ENCODE measurements around the gene TLR4.

Gene TLR4

DNA sequence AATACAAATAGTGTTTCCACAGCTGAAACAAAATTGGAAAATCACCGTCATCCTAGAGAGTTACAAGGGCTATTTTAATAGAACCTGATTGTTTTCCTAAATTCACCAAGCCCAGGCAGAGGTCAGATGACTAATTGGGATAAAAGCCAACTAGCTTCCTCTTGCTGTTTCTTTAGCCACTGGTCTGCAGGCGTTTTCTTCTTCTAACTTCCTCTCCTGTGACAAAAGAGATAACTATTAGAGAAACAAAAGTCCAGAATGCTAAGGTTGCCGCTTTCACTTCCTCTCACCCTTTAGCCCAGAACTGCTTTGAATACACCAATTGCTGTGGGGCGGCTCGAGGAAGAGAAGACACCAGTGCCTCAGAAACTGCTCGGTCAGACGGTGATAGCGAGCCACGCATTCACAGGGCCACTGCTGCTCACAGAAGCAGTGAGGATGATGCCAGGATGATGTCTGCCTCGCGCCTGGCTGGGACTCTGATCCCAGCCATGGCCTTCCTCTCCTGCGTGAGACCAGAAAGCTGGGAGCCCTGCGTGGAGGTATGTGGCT is at the start of gene TLR4:
TLR4 (plus strand) TSS at position 380 of the 552 bp plus-strand sequence; CDS start at position 450, 70 bp downstream.
- DNase-seq (ENCODE audit: low read depth in 3 of 3): no peak

DNA sequence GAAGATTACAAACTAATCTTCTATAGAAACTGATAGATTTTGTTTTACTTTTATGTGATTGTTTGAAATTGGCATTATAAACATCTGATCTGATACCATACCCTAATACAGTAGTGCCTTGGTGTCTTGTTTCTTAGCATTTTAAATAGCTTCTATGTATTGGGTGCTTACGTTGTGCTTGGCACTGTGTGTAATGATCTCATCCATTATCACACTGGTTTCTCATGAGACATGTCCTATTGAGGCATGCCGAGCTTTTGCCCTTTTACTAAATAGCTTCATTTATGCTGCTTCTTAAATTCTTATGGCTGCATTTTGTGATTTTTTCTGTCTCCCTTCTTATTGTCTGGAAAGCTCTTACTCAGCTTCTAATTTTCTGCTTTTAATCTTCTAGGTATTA is 48.2 kb upstream of the TLR4 start:
- DNase-seq (ENCODE audit: low read depth in 3 of 3): no peak

DNA sequence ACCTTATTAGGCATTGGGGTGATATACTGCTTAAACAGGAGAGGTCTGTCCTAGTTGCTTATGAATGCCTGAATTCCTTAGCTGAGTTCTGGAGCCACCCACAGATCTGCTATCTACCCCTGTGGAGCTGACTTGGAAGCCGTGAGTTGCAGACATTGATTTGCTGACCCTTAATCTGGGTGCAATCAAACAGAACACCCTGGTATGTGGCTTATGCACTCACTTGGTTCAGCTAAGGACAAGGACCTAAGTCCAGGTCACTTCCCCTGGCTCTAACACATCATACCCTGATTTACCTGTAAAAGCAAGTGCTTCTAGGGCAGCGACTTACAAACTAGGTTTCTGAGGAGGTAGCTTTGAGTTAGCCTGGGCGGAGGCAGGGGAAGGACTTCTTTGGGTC is 41.6 kb upstream of the TLR4 start:
- no peak for DNase-seq (ENCODE audit: low read depth in 3 of 3)

- no peak for DNase-seq (ENCODE audit: low read depth in 3 of 3)
Observed at GRCh38 chr9:117664419-117664818, 39.8 kb upstream of the TLR4 start.

DNA sequence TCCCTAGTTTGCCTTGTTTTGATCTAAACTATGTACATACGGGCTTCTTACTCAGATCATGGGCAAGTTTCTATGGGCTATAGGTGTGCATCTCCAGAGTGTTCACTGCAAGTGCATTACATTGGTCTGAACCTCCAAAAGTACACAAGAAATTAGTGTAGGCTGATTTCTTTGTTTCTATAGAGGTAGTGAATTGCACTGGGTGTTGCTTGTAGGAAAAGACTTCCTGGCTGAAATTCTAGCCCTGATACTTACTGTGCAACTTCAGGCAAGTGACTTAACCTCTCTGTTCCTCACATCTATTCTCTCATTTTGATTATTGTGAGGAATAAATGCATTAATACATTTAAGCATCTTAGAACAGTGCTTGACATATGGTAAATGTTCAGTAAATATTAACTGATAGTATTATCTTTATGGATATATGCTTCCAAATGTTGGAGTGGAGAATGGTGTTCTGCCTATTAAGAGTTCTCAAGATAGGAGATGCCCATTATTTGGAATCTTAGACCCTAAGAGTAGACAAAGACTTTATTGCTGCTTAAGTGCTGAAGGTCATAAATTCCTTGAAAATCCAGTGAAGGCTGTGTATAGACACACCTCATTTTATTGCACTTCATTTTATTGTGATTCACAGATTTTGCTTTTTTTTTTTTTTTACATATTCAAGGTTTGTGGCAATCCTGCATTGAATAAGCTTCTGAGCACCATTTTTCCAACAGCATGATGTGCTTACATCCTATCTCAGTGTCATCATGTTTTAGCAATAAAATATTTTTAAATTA is 38.4 kb upstream of the TLR4 start:
- DNase-seq (ENCODE audit: low read depth in 3 of 3): no peak

- no peak for DNase-seq (ENCODE audit: low read depth in 3 of 3)
Observed at GRCh38 chr9:117671468-117671867, 32.7 kb upstream of the TLR4 start.

DNA sequence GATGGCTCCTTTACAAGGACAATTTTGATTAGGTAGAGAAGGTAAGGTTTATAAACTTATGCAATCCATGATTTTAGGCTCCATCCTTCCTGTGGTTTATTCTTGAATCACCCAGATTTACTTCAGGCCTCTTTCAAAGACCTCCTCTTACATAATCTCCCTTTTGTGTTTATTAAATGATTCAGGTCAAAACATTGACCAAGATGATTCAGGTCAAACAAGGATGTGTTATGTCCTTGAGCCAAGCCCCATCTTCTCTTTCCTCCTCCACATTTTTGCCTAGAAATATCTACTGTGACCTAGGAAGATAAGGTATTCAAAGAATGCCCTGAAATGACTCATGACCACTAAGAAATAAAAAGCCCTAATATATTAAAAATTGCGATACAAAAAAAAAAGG is 31.8 kb upstream of the TLR4 start:
- DNase-seq (ENCODE audit: low read depth in 3 of 3): no peak

- no peak for DNase-seq (ENCODE audit: low read depth in 3 of 3)
Observed at GRCh38 chr9:117677572-117677971, 26.6 kb upstream of the TLR4 start.

GRCh38 chr9:117678871-117679270 is 25.3 kb upstream of the TLR4 start:
- no peak for DNase-seq (ENCODE audit: low read depth in 3 of 3)

DNA sequence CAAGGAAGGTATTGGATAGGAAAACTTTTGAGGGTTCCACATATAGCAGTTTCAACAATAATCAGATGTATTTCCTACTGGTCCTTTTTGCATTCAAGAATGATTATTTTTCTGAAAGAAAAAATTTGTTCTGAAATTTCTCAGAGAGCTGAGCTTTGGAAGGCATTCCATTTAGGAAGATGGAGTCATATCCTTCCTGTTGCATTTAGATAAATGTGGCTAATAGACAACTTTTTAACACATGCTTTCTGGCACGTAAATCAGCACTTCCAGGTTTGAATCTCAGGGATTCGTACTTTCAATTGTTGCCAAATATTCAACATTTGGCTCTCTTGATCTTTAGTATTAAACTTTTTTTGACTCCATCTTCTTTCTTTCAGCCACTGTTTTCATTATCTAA is 24.8 kb upstream of the TLR4 start:
- no peak for DNase-seq (ENCODE audit: low read depth in 3 of 3)

DNA sequence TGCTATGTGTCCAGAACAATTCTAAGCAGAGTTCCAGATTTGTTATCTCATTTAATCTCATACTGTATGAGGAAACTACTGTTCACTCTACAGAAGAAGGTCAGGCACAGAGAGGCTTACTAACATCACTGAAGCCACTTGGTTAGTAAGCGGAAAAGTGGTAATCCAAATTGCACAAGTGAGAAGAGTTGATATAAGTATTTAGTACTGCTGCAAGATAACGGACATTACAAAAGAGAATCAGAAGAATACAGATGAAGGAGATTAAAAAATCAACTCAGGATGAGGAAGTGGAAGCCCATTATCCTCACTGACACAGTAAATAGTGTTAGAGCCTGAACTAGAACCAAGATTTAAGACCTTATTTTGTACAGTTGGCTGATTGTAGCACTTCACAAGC is 22.3 kb upstream of the TLR4 start:
- DNase-seq (ENCODE audit: low read depth in 3 of 3): no peak

DNA sequence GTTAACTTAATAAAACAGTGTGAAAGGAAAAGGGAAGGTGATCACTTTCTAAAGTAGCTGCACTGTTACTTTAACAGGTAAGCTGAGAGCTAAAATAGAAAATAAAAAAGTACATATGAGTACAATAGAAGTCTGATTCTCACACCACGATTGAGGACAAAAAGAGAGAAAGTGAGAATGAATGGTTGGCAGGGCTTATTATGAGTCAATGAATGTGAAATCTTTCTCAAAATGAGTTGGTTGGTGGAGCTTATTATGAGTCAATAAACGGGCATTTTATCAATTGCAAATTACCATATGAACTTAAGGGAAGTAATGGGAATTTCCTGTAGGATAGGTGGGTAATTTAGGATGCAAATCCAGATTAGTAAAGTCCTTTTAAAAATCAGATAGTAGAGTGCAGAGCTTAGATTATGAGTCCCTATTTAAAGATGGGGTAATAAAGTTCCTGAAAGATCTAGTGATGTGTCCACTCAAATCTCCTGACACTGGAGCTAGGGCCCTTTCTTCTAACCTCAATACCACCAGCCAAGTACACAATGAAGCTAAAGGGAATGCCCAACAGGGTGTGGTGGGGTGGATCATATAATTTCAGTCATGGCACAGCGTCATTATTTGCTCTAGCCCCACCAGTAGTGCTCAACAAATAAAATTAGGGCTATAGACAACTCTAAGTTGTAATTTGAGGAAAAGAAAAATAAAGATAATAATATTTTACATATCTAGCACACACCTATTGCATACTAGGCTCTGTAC is 21.1 kb upstream of the TLR4 start:
- no peak for DNase-seq (ENCODE audit: low read depth in 3 of 3)

DNA sequence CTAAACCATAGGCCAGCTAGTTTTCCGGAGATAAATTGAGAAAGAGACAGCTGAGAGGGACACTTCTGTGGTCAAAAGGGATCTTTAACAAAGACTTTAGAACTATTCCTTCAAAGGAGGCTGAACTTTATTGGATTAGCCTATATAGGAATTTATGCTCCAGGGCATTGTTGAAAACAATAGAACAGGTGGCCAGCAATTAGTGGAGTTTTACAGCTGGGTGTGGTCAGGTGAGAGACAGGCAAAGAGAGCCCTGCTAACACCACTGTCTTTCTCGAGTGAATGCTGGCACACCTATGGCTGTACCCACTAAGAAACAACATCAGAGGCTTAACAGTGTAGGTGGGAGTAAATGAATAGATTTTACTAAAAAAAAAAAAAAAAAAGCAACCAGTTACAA is 16.7 kb upstream of the TLR4 start:
- DNase-seq (ENCODE audit: low read depth in 3 of 3): no peak

DNA sequence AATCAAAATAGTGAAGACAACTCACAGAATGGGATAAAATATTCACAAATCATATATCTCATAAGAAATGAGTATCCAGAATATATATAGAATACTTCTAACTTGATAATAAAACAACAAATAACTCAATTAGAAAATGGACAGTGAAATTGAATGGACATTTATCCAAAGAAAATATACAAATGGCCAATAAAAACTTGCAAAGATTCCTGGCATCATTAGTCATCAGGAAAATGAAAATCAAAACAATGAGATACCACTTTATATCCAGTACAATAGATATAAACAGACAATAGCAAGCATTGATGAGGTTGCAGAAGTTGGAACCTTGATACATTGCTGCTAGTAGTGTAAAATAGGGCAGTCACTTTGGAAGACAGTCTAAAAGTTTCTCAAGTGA is 12.8 kb upstream of the TLR4 start:
- DNase-seq (ENCODE audit: low read depth in 3 of 3): no peak

DNA sequence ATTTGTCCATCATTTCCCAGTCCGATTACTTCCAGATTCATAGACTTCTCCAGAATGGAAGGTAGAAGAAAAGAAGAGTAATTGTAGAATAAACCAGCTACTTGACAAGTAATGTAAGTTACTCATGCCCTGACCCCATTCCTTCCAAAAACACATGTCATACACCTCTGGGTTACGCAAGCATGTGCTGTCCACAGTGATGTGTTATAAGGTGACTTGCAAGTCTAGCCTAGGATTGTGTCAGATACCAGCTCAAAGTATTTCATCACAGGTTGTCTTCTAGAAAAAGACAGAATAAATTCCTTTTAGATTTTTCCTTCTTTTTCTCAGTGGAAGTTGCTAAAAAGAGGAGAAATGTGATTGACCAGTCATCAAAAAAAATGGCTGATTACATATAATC is 8.0 kb upstream of the TLR4 start:
- DNase-seq (ENCODE audit: low read depth in 3 of 3): no peak

- DNase-seq (ENCODE audit: low read depth in 3 of 3): no peak
Observed at GRCh38 chr9:117697046-117697445, 7.2 kb upstream of the TLR4 start.

DNA sequence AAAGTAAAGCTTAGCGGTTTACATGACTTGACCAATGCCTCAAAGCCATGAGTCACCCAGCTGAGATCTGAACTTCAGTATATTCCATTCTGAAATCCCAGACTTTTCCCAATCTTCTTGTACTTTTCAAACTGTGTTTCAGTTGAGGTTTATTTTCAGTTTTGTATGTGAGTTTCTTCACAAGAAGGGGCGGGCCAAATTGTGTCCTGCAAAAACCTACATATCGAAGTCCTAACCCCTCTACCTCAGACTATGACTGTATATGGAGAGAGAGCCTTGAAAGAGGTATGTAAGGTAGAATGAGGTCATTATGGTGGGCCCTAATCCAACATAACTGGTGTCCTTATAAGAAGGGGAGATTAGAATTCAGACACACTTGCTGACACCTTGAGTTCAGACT is 666 bp upstream of the TLR4 start:
- no peak for DNase-seq (ENCODE audit: low read depth in 3 of 3)

DNA sequence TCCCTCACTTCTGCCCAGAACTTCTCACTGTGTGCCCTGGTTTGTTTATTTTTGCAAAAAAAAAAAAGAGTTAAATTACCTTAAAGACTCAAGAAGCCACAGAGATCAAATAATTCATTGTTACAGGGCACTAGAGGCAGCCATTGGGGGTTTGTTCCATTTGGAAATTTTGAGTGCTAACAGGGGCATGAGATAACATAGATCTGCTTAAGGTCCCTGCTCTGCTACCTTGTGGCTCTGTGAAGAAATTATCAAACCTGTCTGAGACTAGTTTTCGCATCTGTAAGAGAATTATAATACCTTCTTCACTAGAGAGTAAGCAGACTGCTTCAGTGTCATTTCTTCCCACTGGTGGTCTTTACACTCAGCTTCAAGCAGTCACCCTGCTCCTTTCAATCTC is 394 bp downstream of the TLR4 start:
- no peak for DNase-seq (ENCODE audit: low read depth in 3 of 3)

DNA sequence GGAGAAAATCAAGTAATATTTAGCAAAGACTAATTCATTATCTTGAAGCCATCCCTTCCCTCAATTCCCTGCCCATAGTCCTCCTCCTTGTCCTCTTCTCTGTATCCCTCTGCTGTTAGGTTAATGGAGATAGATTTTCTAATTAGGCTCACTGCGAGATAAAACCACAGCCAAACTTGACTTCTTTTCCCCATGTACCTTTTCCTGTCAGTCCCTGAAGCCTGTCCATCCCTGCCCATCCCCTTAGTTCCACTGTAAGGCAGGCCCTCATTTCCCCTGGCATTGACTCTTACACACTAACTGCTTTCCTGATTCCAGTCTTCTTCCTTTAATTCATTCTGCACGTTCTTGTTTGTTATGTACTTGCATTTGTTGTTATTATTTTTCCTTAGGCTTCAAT is 1.2 kb downstream of the TLR4 start:
- DNase-seq (ENCODE audit: low read depth in 3 of 3): no peak

DNA sequence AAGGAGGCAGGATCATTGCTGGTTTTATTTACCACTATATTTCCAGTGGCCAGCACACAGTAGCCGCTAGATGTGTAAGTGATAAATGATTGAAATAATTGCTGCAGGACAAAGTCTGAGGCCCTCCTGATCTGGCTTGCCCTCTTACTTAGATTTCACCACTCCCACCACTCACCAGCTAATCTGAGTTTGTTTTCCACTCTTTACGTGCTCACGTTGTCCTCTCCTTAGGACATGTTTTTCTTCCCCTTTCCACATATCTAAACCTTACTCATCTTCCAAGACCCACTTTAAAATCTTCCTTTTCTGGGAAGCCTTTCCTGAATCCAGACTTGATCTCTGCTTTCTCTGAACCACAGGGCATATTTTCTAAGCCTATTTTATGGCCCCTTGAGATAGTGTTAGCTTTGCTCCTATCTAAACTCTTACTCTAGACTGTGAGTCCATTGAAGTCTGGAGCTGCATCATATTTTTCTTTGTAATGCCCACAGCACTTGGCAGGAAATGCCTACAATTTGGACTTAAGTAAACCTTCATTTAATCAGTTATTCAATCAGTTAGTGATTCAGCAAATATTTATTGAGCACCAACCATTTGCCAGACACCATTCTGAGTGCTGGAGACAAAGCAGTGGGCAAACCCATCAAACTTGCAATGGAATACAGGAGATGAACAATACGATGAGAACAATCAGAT is 2.4 kb downstream of the TLR4 start:
- DNase-seq (ENCODE audit: low read depth in 3 of 3): no peak

GRCh38 chr9:117707561-117707960 is 3.4 kb downstream of the TLR4 start:
- no peak for DNase-seq (ENCODE audit: low read depth in 3 of 3)

DNA sequence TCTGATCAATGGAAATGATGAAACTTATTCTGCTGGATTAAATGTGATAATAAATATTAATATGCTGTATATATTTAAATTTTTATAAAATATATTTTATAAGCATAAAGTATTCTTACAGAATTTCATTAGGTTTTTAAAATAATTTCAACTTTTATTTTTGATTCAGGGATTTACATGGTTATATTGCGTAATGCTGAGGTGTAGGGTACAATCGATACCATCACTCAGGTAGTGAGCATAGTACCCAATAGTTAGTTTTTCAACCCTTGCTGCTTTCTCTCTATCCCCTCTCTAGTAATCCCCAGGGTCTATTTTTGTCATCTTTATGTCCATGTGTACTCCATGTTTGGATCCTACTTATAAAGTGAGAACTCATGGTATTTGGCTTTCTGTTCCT is 5.7 kb downstream of the TLR4 start:
- DNase-seq (ENCODE audit: low read depth in 3 of 3): no peak

GRCh38 chr9:117714282-117714681 is 10.1 kb downstream of the TLR4 start:
- DNase-seq (ENCODE audit: low read depth in 3 of 3): no peak
